Mucosa of rectum (tissue), 2 donors: ENCODE measurements around the gene WRAP53.

Experiments used
- H3K27ac ChIP-seq, 2 donors: one replicate each; pipeline ENCODE4 v1.7.0; 2013; ENCODE audit warnings: inconsistent platforms in 2 of 2, low read depth in 2 of 2, low read length in 2 of 2
- H3K27me3 ChIP-seq, 2 donors: one replicate each; pipeline ENCODE4 v1.7.0; 2013; ENCODE audit warnings: low read length in 2 of 2; ENCODE audit not compliant: control insufficient read depth in 2 of 2, insufficient read depth in 2 of 2
- H3K36me3 ChIP-seq, 2 donors: one replicate each; pipeline ENCODE4 v1.7.0; 2013; ENCODE audit warnings: low read length in 2 of 2; ENCODE audit not compliant: control insufficient read depth in 2 of 2, insufficient read depth in 2 of 2
- H3K4me1 ChIP-seq, 2 donors: one replicate each; pipeline ENCODE4 v1.7.0; 2013; ENCODE audit warnings: low read length in 2 of 2, mild to moderate bottlenecking in 1 of 2; ENCODE audit not compliant: control insufficient read depth in 2 of 2, insufficient read depth in 2 of 2
- H3K4me3 ChIP-seq, 2 donors: one replicate each; pipeline ENCODE4 v1.7.0; 2013; ENCODE audit warnings: low read length in 2 of 2
- H3K9ac ChIP-seq, 2 donors: one replicate each; pipeline ENCODE4 v1.7.0; 2013; ENCODE audit warnings: low read length in 2 of 2, low read depth in 1 of 2, mild to moderate bottlenecking in 1 of 2
- H3K9me3 ChIP-seq, 2 donors: one replicate each; pipeline ENCODE4 v1.7.0; 2013; ENCODE audit warnings: low read length in 2 of 2; ENCODE audit not compliant: control insufficient read depth in 2 of 2
- donor health status: healthy.
- donor health status: Normal muscosa, but diverticular disease.

WRAP53 gene

DNA sequence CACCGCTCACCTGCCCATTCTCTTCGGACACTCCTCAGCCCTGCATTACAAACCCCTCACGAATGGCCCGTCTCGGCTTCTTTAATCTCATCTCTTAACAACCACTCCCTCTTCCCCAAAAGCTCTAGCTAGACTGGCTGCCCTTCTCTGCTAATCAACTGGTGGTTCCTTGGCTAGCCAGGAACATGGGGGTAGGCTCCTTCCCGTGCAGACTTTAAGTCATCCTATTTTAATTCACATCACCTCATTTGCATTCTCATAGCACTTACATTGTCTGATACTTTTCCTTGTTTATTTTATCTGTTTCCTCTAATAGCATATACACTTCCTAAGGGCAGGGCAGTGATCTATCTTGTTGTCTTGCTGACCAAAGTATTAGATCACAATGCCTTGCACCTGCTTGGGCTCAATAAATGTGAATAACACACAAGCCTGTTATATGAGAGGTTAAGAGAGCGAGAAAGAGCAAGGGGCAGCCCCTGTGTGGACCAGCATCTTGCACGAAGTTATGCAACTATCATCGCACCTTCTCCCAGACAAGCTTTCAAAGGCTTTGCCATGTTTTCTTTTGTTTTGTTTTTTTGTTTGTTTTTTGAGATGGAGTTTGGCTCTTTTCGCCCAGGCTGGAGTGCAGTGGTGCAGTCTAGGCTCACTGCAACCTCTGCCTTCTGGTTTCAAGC lies 10.7 kb upstream of the WRAP53 start:
- Histone ChIP-seq H3K36me3 (peaks cover 23 to 26% of the 10 kb centered on the region in 2 donors), H3K4me3 (no peak overlapping the region), H3K9ac (no peak overlapping the region), H3K27ac (no peak overlapping the region), H3K9me3 (peaks cover 0 to 4% of the 10 kb centered on the region in 2 donors), H3K4me1 (no peaks in the 10 kb centered on the region), H3K27me3 (no peaks in the 10 kb centered on the region)

DNA sequence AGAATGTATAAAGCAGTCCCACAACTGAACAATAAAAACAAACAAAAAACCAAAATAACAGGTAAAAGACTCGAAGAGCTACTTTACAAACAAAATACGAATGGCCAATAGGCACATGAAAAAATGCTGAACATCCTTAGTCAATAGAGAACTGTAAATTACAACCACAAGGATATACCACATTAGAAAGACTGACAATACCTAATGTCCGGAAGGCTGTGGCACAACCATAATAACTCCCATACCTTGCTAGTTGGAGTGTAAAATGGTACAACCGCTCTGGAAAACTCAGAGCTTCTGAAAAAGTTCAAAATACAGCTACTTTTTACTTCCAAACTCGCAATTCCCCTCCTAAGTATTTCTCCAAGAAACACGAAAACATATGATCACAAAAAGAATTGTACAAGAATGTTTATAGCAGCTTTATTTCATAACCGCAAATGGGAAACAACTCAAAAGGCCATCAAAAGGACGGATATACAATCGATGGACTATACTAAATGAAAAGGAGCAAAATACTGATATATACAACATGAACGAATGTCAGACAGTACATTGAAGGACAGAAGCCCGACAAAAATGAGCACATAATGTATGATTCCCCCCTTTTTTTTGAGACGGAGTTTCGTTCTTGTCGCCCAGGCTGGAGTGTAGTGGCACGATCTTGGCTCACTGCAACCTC lies 3.3 kb upstream of the WRAP53 start:
- peak overlapping the region; percentile 97 to 98 for H3K27ac ChIP-seq
- H3K4me1 ChIP-seq, result peaks cover 28 to 34% of the 10 kb centered on the region in 2 donors
- H3K9ac ChIP-seq, result peak overlapping the region; percentile 95 to 99
- H3K36me3 ChIP-seq, result no peaks in the 10 kb centered on the region
- no peaks in the 10 kb centered on the region for H3K9me3 ChIP-seq
- H3K27me3 ChIP-seq, result no peaks in the 10 kb centered on the region
- H3K4me3 ChIP-seq, result peak overlapping the region; percentile 98 to 100

DNA sequence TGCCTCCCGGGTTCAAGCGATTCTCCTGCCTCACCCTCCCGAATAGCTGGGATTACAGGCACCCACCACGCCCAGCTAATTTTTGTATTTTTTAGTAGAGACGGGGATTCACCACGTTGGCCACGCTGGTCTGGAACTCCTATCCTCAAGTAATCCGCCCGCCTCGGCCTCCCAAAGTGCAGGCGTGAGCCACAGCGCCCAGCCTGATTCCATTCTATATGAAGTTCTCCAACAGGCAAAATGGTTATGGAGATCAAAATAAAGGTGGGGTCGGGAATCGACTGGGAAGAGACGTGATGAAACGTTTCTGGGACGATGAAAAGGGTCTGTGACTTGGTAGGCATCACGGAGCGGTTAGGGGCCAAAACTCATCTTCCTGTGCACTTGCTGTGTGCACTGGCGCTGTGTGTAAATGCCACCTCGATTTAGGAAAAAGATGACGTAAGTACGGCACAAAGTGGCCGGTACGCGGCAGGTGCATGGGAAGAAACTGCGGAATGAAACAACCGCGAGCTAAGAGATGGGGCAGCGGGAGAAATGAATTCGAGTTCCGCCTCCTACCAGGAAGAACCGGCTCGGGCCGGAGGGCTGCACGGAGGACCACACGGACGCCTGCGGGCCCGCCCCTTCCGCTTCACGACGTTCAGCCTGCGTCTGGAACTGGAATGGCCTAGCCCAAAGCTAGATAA lies 2.6 kb upstream of the WRAP53 start:
- Histone ChIP-seq H3K27me3 (no peaks in the 10 kb centered on the region), H3K4me3 (peak overlapping the region; percentile 98 to 100), H3K9me3 (no peaks in the 10 kb centered on the region), H3K27ac (peak overlapping the region; percentile 97 to 98), H3K36me3 (no peaks in the 10 kb centered on the region), H3K9ac (peak overlapping the region; percentile 95 to 99), H3K4me1 (peaks cover 28 to 34% of the 10 kb centered on the region in 2 donors)

DNA sequence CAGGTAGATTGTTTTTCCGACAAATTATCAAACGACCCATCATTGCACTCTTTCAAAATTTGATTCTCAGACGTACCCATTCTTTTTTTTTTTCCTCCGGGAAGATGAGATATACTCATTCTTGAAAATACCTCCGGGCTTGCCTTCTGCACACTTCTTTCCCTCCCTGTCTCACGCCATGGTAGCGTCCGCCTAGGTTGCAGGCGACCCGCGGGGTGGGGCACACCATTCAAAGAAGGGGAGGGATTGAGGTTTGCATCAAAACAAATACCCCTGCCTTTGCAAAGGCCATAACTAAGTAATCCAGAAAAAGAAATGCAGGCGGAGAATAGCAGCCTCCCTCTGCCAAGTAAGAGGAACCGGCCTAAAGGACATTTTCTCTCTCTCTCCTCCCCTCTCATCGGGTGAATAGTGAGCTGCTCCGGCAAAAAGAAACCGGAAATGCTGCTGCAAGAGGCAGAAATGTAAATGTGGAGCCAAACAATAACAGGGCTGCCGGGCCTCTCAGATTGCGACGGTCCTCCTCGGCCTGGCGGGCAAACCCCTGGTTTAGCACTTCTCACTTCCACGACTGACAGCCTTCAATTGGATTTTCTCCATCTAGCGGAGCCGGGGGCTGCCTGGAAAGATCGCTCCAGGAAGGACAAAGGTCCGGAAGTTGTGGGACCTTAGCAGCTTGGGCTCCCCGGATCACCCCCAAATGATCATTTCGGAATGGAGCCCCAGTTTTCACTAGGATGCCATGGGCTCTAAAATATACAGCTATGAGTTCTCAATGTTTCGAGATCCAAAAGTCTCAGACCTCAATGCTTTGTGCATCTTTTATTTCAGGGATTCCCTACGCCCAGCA lies 1.8 kb upstream of the WRAP53 start:
- Histone ChIP-seq H3K9me3 (no peaks in the 10 kb centered on the region), H3K27me3 (no peaks in the 10 kb centered on the region), H3K36me3 (no peaks in the 10 kb centered on the region), H3K4me3 (peak overlapping the region; percentile 98 to 100), H3K4me1 (peaks cover 28 to 34% of the 10 kb centered on the region in 2 donors), H3K9ac (peak overlapping the region; percentile 95 to 99), H3K27ac (peak overlapping the region; percentile 97 to 98)

DNA sequence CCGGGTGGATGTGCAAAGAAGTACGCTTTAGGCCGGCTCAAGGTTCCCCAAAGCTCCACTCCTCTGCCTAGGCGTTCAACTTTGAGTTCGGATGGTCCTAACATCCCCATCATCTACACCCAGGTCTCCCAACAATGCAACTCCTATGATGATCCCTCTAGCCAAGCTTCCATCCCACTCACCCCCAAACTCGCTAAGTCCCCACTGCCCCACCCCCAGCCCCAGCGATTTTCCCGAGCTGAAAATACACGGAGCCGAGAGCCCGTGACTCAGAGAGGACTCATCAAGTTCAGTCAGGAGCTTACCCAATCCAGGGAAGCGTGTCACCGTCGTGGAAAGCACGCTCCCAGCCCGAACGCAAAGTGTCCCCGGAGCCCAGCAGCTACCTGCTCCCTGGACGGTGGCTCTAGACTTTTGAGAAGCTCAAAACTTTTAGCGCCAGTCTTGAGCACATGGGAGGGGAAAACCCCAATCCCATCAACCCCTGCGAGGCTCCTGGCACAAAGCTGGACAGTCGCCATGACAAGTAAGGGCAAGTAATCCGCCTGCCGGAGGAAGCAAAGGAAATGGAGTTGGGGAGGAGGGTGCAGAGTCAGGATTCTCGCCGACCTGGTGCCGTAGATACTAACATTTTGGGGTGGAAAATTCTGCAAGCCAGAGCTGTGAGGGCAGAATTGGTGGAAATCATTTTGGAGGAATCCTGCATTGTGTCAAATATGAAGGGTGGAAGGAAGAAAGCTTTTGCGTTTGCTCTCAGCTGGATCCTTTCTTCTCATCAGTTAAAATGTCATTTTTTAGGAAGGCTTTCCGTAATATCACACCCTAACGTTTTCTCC lies 987 bp upstream of the WRAP53 start, which contains the start of gene TP53:
Gene TP53, minus strand, starts transcription at position 419 of the 836 bp plus-strand sequence. CDS start 10,896 bp downstream, outside the sequence.
- H3K36me3 ChIP-seq, result no peaks in the 10 kb centered on the region
- peak within 1 kb of the TSS; percentile 97 to 98 for H3K27ac ChIP-seq
- no peaks in the 10 kb centered on the region for H3K9me3 ChIP-seq
- peaks cover 28 to 34% of the 10 kb centered on the region in 2 donors for H3K4me1 ChIP-seq
- no peaks in the 10 kb centered on the region for H3K27me3 ChIP-seq
- H3K4me3 ChIP-seq, result peak within 1 kb of the TSS; percentile 98 to 100
- H3K9ac ChIP-seq, result peak within 1 kb of the TSS; percentile 95 to 99

DNA sequence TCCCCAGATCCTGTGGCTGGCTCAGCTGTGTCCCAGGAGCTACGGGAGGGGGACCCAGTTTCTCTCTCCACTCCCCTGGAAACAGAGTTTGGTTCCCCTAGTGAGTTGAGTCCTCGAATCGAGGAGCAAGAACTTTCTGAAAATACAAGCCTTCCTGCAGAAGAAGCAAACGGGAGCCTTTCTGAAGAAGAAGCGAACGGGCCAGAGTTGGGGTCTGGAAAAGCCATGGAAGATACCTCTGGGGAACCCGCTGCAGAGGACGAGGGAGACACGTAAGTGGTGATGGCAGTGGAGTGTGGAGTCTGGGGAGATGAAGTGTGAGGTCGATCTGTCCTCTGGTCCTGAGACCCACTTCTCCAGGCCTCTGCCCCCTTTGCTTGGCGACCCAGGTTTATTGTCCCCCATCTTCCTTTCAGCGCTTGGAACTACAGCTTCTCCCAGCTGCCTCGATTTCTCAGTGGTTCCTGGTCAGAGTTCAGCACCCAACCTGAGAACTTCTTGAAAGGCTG lies 585 bp downstream of the WRAP53 start:
- Histone ChIP-seq H3K4me1 (peaks cover 28 to 34% of the 10 kb centered on the region in 2 donors), H3K9ac (peak overlapping the region; percentile 61 to 73), H3K4me3 (peak overlapping the region; percentile 98 to 100), H3K27ac (peak overlapping the region; percentile 56 to 98), H3K36me3 (peaks cover 0 to 2% of the 10 kb centered on the region in 2 donors), H3K27me3 (no peaks in the 10 kb centered on the region), H3K9me3 (no peaks in the 10 kb centered on the region)

DNA sequence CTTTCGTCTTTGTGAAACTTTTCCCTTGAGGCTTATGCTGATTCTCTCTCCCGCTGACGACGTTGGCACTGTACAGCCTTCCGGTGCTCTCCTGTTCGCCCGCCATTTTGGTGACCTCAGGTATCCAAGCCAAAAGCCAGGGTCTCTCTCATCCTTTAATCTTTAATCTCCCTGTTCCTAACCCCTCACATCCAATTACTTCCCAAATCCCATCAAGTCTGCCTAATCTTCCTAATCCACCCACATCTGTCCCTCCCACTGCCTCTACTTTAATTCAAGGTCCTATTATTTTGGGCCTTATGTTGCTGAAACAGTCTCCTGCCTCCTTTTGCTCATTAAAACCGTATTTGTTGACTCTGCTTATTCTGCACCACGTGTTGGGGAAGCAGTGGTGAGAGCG lies 7.3 kb downstream of the WRAP53 start:
- H3K27ac ChIP-seq, result no peak overlapping the region
- no peak overlapping the region for H3K4me3 ChIP-seq
- no peak overlapping the region for H3K9ac ChIP-seq
- H3K9me3 ChIP-seq, result no peaks in the 10 kb centered on the region
- H3K4me1 ChIP-seq, result no peaks in the 10 kb centered on the region
- H3K27me3 ChIP-seq, result no peaks in the 10 kb centered on the region
- peaks cover 2 to 4% of the 10 kb centered on the region in 2 donors for H3K36me3 ChIP-seq

DNA sequence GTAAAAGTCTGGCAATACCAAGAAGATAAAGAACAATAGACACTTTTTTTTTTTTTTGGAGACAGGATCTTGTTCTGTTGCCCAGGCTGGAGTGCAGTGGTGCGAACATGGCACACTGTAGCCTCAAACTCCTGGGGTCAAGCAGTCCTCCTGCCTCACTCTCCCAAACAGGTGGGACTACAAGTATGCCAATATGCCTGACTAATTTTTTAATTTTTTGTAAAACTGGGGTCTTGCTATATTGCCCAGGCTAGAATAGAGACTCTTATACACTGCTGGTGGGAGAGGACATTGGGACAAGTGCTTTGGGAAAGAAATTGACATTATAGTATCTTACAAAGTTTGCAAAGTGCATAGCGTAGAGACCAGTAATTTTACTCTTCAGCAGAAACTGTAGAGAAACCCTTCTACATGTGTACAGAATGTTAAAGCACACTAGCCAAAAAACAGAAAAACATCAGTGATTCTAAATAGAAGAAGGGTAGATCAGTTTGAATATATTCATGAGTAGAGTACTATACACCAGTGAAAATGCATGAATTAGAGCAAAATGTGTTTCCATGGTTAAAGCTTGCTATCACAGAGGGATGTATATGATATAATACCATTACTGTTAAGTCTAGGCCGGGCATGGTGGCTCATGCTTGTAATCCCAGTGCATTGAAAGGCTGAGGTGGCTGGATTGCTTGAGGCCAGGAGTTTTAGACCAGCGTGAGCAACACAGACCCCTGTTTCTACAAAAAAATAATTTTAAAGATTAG lies 9.7 kb downstream of the WRAP53 start:
- Histone ChIP-seq H3K27ac (no peak overlapping the region), H3K27me3 (no peaks in the 10 kb centered on the region), H3K4me3 (no peak overlapping the region), H3K9me3 (no peaks in the 10 kb centered on the region), H3K9ac (no peak overlapping the region), H3K4me1 (no peaks in the 10 kb centered on the region), H3K36me3 (peaks cover 7 to 8% of the 10 kb centered on the region in 2 donors)
